Effector CD4-positive, alpha-beta T cell (primary cell): ENCODE measurements around the gene TWNK.

Experiments used
- DNase-seq: peaks from one replicate; pipeline ENCODE4 v3.0.0-alpha.2; 2020
- total RNA-seq: gene quantifications from one replicate; lab custom pipeline; 2026; lab: John Stamatoyannopoulos, UW

TWNK gene
- total RNA-seq, result 7.9 reads per million, percentile 27 among the genes with 10 or more reads in this experiment

DNA sequence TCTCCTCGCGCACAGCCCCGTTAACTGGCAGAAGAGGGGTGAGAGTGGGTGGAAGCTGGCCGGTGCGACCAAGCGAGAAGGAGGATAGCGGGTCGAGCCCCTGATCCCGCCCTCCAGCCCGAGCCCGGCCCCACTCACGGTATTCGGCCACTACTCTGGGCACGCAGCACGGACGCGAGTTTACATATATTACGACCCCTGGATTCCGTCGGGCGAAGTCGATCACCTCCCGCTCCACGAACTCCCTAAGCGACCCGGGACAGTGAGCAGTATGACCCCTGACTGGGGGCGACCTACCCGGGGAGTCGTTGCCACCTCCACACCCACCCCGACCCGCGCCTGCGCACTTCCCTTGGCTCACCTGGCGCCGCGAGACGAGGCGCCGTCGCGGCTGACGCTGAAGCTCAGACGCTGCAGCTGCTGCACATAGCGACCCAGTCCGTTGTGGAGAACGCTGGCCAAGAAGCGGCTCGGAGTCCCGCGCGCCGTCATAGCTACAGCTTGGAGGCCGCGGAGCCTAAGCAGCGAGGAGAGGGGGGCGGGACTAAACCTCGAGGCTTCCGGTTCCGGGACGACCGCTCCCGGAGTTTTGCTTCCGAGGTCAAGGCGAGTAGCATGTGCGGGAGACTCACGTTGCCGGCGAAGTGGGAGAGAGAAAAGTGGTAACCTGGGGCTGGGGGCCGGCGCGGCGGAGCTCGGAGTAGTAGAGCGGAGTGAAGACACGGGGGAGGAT lies at the start of gene TWNK, which contains the start of gene MRPL43:
Gene TWNK (plus strand): TSS at position 592 of the 733 bp plus-strand sequence. CDS start 668 bp downstream, outside the sequence.
Gene MRPL43 (minus strand): TSS at position 546 of the 733 bp plus-strand sequence. CDS start 54 bp downstream, at position 492.
- peak; percentile 80 for DNase-seq

DNA sequence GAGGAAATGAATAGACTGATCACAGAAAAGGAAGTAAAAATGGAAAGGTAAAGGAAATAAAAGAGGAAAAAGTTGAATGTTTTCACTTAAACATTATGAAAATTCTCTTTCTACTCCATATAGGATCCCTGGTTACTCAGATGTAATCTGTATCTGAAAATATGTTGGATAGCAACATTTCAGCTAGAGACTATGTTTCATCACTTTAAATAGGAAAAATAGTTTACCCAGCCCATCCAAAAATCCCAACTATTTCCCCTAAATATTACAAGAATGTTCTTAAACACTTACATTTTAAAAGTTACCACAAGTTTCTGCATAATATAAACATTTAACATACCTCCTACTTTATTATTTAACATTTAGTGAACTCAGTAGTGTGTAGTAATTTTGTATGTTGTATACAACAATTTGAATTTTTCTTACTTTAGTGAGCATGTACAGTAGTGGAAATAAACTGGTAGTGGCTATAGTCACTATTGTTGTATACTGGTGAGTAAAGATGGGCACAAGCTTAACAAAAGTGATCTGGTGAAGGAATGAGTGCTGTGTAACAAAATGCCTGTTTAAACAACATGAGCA lies 47.5 kb upstream of the TWNK start:
- no peak for DNase-seq

DNA sequence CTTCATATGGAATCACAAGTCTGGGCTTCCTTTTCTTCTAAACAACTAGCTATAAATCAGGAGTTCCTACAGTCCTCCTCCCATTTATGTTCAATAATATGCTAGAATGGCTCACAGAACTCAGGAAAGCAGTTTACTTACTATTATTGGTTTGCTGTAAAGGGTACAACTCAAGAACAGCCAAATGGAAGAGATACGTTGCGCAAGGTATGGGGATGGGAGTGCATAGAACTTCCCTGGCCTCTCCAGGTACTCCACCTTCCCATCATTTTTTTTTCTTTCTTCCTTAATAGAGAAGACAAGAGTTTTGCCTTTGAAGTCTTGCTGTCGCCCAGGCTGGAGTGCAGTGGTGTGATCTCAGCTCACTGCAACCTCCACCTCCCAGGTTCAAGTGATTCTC lies 45.1 kb upstream of the TWNK start:
- DNase-seq, result no peak

DNA sequence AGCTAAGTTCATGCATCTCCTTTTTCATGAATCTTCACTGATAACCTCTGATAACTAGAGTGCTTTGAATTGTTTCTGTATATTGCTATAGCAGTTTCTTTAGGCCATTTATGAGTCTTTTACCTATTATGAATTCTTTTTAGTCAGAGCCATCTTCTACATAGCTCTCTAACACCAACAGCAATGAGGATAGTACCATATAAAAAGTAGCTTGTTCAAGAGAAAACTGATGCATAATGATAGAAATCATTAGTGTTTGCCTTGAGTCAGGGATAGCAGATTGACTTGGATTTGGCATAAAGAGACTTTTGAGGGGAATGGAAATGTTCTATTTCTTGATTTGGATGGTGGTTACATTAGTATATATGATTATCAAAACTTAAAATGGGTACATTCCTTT lies 43.8 kb upstream of the TWNK start:
- no peak for DNase-seq

DNA sequence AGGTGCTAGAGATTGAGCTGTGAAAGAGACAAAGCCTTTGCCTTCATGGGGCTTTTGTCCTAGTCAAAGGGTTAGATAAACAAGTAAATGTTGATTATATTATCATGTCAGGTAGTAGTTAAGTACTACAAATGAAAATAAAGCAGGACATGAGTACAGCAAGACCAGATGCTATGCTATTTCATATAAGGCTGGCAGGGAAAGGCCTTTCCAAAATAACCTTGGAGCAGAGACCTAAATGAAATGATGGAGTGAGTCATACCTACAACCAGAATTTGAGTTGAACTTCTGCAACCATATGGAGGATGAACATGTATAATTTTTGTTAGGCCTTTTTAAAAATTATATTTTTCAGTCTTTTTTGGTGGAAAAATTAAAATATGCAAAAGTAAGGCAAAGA lies 41.6 kb upstream of the TWNK start:
- no peak for DNase-seq

DNA sequence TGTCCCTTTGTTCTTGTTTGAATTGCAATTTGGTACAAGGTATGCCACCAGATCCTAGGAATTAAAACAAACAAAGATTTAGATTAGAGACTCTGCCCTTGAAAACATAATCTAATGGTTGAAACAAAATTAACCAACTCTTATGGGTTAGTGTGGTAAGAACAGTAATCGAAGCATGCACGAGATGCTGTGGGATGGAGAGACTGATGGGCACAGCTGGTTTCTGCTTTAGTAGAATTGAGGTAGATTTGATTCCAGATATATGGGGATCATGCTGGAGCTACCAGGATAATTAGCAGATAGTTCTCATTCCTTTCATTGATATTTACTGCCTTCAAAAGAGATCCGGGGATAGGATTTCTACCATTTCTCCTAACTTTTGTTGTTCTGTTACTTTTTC lies 38.4 kb upstream of the TWNK start:
- no peak for DNase-seq

DNA sequence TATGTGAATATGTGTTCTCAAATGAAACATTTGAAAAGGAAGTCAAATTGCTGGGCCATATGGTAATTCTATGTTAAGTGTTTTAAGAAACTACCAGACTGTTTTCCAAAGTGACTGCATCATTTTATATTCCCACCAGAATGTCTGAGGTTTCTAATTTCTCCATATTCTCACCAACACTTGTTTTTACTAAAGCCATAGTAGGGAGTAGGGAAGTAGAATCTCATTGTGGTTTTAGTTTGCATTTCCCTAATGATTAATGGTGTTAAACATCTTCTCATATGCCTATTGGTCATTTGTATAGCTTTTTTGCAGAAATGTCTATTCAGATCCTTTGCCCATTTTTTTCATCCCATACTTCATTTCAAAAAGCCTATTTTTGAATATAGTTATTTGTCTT lies 27.1 kb upstream of the TWNK start:
- DNase-seq, result no peak

DNA sequence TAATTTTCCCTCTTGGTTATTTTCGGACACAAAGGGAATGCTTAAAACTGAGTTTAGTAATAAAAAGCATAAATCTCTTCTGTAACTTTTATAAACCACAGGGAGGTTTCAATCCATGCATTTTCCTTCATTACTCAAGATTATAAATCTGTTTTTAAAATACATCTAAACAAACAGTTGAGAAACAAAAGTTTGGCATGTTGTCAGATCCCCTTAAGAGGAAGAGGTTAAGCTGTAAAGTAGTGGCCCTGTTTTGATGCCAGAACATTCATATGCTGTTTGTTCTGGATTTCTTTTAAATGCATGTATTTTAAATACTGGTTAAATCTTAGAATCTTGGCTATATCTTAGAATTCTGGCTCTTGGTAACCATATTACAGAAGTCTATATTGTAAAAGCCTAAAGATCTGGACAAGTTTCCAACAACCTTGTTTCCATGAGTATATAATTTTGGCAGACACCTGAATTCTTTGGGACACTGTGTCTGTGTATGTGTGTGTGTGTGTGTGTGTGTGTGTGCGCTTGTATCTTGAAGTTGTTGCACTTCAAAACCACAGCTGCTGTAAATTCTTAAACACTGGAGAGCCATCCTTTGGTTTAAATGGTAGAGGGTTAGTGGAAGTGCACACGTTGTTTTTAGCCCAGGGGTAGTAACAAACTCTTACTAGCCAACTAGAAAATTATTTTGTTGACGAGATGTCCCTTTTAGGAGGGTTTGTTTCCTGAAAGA lies 24.8 kb upstream of the TWNK start:
- DNase-seq, result no peak

DNA sequence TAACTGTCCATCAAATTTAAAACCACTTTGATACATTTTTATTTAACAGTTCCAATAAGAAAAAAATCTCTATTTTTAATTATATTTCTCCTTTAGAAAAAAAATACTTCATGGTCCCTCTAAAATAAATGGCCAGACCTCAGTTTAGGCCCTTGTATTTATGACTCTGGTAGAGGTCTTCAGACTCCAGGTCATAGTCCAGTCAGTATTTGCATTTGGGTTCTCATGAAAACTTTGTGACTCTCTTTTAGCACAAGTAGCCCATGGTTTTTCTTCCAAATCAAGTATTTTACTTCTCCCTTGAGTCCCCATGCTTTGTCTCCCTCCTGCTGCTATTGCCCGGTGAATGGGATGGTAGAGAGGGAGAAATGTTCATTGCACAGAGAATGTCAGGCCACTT lies 23.5 kb upstream of the TWNK start:
- no peak for DNase-seq

DNA sequence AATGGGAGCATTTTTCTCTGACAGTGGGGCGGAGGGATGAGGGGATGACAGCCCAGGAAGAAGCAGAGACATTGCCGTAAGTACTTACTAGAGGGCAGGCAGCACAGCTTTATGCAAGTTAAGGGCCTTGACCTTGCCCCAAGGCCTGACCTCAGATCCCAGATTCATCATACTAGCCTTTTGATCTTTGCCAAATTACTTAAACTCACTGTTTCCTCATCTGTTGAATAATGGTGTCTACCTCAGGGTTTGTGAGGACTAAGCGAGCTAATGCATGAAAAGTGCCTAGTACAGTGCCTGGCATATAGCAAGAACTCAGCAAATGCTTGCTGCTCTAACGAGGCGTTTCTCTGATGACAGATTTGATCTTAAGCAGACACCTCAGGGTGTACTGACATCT lies 21.5 kb upstream of the TWNK start:
- DNase-seq, result no peak

DNA sequence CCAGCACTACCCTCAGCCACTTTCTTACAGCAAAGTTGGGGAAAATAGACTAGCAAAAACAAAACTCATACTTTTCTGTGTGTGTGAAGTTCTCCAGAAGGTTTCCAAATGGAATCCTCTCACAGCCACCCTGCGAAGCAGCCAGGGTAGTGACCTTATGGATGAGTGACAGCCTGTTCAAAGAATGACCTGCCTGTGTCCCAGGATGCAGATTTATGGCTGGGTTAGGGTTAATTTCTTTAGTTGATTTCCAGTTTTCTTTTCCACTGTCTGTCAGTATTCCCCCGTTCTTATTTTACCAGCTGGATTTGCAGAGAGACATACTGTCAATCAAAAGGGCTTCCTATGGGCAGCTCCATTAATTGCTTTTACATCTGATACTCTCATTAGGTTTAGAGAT lies 20.5 kb upstream of the TWNK start:
- DNase-seq, result no peak

DNA sequence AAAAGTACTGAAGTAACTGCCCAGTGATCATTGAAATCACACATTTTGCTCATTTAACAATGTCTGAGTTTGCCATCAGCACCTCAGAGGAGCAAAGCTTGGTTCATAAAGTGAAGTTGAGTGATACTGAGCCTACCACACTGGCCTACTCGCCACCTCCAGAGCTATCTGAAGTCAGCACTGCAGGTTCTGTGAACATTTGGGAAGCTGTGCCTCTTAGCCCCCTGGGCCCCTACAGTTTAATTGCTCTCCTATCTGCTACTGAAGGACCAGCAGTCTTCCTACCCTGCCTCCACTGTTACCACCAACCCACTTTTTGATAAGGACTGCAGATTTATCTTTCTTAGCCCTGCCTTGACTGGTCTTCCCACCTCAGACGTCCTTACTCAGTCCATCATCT lies 20.0 kb upstream of the TWNK start:
- no peak for DNase-seq

DNA sequence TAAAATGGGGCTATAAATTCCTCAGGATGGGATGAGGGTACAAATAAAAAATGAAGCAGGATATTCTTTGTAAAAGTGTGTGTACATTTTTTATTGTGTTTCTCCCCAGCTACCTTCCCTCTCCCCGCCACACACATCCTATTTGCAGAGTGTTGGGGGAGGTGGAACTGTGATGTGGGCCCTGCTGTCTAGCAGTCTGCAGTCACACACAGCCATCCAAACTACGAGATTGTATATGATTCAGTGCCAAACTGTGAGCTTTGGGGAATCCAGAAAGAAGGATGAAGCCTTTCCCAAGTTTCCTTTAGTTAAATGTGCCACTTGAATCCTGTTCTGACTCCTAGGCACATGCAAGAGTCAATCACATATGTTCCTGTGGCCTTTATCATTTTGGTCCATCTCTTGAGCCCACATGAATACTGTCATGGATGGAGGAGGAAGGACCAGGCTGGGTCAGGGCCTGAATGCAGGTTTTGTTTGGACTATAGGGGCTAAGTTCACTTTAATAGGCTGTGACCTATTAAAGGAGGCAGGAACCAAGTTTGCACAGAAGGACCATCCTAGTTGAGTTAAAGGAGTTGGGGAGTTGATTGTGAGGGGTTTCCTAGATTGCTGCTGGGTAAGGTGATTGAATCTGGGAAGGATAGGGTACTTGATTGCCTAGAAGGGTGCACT lies 19.1 kb upstream of the TWNK start:
- DNase-seq, result no peak

DNA sequence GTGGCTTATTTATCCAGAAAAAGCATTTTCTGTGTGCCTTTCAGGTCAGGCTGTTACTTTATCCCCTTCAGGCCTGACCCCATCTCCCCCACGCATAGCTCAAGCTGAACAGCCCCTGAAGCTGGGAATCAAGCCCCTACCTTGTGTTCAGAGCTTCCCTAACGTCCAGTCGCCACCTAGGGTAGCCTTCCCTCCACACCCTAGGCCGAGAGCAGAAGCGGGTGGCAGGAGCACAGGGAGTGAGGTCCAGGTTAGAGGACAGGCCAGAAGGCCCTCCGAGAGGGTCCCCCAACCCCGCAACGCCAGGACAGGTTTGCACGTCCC lies 18.5 kb upstream of the TWNK start:
- DNase-seq, result no peak

DNA sequence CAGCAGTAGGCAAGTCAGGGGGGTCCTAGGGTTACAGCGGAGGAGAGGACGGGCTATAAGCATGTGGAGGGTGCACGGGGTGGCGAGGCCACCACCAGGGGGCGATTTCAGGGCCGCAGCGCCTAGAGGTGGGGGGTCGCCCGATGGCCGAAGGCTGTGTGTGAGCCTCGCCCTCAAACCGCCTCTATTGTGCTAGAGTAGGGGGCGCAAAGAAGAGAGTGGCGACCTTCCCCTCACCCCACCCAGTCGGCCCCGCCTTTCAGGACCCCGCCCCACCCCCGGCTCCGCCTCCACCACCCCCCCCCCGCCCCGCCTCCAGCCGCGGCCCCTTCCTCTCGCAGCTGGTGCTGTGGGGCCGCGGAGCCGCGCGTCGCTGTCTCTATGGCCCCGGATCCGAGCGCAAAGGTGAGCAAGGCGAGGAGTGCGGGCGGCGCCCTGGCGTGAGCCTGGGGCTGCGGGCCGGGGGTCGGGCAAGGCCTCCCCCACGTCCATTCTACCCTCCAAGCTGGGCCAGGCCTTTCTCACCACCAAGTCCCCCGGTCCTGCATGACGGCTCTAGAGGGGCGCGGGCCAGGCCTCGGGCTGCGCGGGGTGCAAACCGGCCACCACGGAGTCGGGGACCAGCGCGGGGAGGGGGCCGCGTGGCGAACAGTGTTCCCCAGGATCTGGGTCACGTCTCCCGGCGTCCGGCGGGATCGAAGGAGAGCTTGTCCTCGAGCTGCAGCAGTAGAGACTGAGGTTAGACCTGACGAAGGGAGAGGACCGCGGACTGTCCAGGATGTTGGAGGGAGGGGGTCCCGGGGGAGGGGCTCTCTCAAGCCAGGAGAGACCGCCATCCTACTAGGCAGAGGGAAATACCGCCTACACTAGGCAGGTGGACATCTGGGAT lies 17.9 kb upstream of the TWNK start, which contains the start of gene SEMA4G:
Gene SEMA4G (plus strand): TSS at position 318 of the 889 bp plus-strand sequence. CDS start 3,409 bp downstream, outside the sequence.
- peak; percentile 24 for DNase-seq

DNA sequence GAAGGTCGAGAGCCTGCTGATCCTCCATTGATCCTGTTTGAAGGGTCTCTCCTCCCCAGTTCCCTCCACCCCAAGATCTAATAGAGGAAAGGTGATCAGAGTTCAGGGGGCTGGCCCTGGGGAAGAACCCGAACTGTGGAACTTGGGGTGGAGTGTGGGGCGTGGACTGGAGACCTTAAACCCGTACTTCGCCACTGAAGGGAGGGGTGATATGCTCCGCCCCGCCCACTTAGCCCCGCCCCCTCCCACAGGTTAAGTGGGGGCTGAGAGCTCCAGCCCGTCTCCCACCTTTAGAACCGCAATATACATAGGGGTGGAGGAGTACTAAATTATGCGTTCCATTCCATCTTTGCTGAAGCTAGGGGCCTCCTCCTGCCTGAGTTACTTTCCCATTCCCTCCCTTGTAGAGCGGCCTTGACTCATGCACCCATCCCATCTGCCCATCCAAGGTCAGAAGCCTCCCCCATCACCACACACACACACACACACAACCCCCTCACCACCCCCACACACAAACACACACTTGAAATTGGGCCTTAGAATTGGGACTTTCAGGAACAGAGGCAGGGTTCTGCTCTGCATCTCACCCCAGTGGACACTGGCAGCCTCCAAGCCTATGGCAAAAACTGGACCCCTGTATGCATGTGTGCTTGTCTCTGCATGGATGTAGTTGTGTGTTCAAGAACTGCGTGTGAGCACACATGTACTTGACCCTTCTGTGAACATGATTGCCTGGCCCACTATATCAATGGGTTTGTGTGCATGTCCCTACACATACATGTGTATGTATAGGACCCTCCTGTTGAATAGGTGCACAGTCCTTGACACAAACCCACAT lies 17.0 kb upstream of the TWNK start:
- DNase-seq, result no peak

DNA sequence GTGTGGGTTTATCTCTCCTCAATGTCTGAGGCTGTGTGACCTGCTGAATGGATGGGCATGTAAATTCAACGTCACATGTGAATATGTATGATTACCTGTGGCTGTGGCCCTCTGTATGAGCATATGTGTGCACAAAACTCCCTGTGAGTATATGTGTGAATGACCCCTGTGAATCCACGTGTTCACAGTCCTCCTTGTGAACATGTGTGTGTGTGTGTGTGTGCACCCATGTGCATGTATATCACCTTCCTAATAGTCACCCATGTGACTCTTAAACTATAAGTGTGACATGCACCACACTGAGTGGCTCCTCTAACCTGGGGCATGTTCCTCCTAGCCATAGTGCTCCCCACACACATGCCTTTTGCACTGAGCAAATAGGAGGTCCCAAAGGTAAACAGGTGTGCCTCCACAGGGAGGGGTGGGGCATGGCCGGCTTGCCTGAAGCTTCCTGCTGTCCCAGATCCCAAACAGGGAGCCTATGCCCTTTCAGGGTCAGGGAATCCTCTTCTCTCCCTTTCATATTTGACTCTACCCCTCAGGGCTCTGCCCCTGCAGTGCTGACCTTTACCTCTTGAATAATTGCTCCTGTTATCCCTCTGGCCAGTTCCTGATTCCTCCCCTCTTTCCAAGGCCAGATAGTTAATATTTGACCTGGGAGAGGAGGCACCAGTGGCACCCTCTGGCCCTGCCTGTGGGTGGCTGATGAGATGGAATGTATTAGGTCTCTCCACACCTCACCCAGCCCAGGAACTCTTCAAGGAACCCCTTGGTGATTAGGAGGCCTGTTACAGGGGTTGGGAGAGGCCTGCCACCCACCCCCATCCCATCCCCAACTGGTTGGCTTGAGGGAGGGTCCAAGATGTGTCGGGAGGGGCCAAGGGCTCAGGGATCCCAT lies 16.2 kb upstream of the TWNK start:
- no peak for DNase-seq

DNA sequence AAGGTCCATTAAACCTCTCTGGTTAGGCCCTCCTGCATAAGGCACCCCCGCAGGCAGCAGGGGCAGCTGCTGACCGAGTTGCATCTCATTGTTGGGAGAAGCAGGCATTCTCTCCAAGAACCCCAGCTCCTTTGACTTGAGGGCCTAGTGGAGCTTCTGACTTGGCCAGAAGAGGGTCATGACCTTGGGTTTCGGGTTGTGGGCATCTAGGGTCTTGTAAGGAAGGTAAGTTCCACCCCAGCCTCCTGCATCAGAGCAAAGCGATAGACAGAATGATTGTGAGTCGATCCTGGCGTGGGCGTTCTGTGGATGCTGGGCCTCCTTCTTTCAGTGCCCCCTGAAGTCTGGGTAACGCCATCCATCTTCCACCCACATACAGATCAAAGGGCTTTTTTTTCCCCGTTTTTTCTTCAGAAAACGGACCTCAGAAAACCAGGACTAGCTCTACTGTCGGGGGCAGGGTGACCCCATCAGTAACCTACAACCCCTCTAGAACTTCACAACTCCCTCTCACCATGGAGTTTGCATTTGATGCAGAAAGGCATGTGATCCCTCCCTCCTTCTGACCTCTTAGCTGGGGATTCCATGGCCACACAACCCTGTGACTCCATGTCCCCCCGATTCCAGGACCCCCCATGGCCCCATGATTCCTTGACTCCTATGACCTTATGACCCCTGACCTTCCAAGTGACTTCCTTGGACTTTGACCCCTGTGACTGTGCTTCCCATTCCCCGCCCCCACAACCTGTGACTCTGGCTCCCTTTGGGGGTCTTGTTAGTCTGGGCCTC lies 15.0 kb upstream of the TWNK start:
- DNase-seq, result no peak

DNA sequence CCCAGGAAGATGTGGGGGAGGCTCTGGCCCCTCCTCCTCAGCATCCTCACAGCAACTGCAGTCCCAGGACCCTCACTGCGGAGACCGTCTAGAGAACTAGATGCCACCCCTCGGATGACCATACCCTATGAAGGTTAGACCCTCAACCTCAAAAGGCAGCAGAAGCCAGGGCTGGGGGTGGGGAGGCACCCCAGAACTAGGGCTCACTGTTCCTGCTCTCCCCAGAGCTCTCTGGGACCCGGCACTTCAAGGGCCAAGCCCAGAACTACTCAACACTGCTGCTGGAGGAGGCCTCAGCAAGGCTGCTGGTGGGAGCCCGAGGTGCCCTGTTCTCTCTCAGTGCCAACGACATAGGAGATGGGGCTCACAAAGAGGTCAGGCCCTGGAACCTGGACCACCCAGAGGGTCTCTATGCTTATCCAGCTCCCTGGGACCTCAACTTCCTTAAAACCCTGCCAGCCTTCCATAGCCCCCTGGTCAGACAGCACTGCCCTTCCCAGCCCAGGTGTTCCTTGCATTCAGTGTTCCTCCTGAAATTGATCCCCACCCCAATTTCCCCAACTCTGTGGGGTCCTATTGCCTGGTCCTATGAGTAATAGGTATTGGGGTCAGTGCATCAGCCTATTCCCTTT lies 14.3 kb upstream of the TWNK start:
- no peak for DNase-seq
